ENCODE data around the gene CDH23.

GRCh38 chr10:71710519-71710918 is 313.8 kb downstream of the CDH23 start:
- no peak for TF ChIP-seq RAD21 (conservative IDR thresholded peaks at IDR 0.05)
- TF ChIP-seq, protein P1, sequence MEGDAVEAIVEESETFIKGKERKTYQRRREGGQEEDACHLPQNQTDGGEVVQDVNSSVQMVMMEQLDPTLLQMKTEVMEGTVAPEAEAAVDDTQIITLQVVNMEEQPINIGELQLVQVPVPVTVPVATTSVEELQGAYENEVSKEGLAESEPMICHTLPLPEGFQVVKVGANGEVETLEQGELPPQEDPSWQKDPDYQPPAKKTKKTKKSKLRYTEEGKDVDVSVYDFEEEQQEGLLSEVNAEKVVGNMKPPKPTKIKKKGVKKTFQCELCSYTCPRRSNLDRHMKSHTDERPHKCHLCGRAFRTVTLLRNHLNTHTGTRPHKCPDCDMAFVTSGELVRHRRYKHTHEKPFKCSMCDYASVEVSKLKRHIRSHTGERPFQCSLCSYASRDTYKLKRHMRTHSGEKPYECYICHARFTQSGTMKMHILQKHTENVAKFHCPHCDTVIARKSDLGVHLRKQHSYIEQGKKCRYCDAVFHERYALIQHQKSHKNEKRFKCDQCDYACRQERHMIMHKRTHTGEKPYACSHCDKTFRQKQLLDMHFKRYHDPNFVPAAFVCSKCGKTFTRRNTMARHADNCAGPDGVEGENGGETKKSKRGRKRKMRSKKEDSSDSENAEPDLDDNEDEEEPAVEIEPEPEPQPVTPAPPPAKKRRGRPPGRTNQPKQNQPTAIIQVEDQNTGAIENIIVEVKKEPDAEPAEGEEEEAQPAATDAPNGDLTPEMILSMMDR (IDR thresholded peaks at IDR 0.05; ENCODE audit: poor library complexity, severe bottlenecking) = no peak
- no peak for TF ChIP-seq EZH2 (IDR thresholded peaks at IDR 0.05; ENCODE audit: borderline replicate concordance, insufficient read depth, low read length, poor library complexity, severe bottlenecking)
- TF ChIP-seq MXI1 (conservative IDR thresholded peaks at IDR 0.05; ENCODE audit: poor library complexity, severe bottlenecking) = no peak
- no peak for TF ChIP-seq SMC3 (conservative IDR thresholded peaks at IDR 0.05; ENCODE audit: poor library complexity)
- TF ChIP-seq POLR2AphosphoS5 (IDR thresholded peaks at IDR 0.05) = no peak
- TF ChIP-seq, protein P2, sequence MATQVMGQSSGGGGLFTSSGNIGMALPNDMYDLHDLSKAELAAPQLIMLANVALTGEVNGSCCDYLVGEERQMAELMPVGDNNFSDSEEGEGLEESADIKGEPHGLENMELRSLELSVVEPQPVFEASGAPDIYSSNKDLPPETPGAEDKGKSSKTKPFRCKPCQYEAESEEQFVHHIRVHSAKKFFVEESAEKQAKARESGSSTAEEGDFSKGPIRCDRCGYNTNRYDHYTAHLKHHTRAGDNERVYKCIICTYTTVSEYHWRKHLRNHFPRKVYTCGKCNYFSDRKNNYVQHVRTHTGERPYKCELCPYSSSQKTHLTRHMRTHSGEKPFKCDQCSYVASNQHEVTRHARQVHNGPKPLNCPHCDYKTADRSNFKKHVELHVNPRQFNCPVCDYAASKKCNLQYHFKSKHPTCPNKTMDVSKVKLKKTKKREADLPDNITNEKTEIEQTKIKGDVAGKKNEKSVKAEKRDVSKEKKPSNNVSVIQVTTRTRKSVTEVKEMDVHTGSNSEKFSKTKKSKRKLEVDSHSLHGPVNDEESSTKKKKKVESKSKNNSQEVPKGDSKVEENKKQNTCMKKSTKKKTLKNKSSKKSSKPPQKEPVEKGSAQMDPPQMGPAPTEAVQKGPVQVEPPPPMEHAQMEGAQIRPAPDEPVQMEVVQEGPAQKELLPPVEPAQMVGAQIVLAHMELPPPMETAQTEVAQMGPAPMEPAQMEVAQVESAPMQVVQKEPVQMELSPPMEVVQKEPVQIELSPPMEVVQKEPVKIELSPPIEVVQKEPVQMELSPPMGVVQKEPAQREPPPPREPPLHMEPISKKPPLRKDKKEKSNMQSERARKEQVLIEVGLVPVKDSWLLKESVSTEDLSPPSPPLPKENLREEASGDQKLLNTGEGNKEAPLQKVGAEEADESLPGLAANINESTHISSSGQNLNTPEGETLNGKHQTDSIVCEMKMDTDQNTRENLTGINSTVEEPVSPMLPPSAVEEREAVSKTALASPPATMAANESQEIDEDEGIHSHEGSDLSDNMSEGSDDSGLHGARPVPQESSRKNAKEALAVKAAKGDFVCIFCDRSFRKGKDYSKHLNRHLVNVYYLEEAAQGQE (IDR thresholded peaks at IDR 0.05; ENCODE audit: borderline replicate concordance) = no peak

Measured in neural cell (in vitro differentiated cells).